ENCODE data around the gene INTS1.

DNA sequence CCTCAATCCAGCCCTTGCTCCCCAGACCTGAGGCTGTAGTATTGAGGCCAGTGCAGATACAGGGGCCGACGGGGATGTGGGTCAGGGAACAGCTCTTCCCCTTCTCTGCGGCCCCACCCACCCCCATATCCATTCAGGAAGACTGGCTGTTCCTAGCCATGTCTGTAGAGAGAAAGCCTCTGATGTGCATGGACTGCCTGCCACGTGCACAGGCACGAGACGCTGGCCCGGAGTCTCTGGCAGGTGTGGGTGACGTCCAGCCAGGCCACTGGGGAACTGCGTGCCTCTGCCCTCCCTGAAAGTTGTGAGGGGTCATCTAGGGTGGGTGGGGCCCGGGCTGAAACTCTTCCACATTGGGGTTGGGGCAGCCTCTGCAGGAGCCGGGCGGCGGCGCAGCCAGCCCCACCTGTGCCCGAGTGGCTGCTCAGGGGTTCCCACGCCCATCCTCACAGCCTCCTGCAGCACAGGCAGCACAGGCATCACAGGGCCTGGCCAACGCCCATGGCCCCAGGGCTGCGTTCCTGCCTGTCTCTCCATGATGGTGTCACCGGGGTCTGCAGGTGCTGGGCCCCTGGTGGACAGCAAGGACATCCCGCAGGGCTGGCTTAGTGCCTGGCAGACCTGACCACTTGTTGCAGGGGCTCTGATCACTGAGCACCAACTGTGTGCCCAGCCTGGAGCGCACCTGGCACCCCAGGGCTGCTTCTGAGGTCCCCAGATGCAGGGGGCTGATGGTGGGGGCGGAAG is 72.4 kb downstream of the INTS1 start:
- TF ChIP-seq, protein P1, sequence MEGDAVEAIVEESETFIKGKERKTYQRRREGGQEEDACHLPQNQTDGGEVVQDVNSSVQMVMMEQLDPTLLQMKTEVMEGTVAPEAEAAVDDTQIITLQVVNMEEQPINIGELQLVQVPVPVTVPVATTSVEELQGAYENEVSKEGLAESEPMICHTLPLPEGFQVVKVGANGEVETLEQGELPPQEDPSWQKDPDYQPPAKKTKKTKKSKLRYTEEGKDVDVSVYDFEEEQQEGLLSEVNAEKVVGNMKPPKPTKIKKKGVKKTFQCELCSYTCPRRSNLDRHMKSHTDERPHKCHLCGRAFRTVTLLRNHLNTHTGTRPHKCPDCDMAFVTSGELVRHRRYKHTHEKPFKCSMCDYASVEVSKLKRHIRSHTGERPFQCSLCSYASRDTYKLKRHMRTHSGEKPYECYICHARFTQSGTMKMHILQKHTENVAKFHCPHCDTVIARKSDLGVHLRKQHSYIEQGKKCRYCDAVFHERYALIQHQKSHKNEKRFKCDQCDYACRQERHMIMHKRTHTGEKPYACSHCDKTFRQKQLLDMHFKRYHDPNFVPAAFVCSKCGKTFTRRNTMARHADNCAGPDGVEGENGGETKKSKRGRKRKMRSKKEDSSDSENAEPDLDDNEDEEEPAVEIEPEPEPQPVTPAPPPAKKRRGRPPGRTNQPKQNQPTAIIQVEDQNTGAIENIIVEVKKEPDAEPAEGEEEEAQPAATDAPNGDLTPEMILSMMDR (IDR thresholded peaks at IDR 0.05; ENCODE audit: poor library complexity, severe bottlenecking): no peak
- TF ChIP-seq POLR2AphosphoS5 (IDR thresholded peaks at IDR 0.05) (no peak), MXI1 (conservative IDR thresholded peaks at IDR 0.05; ENCODE audit: poor library complexity, severe bottlenecking) (no peak), RAD21 (conservative IDR thresholded peaks at IDR 0.05) (no peak), EP300 (conservative IDR thresholded peaks at IDR 0.05; ENCODE audit: poor library complexity, severe bottlenecking) (no peak)
